Activated CD4-positive, alpha-beta T cell treated with anti-CD3 and anti-CD28 coated beads, Interleukin-2, amount 10 ng/mL, durations not matched to agents 7 days and 5 days (primary cell): ENCODE measurements around the gene TRIM10. TPM values are rescaled to one million over a fixed set of nuclear protein-coding genes. Genes with fewer than 3 reads are reported as not detected.
A peak's percentile ranks its signal among the peaks of the same experiment; 100 is the strongest.

ENCODE experiments used
- CTCF ChIA-PET: fragments of 350-600 bp; sonication (Branson Sonifier 250); formaldehyde crosslinking; loops from one replicate; lab custom pipeline; 2021; ENCODE audit warnings: antibody characterized with exemption; lab: Charles Lee
- POLR2A ChIA-PET: fragments of 350-600 bp; sonication (Branson Sonifier 250); formaldehyde crosslinking; loops from one replicate; lab custom pipeline; 2021; ENCODE audit warnings: antibody characterized with exemption; lab: Charles Lee
- DNase-seq: peaks from one replicate; pipeline ENCODE4 v3.0.0-alpha.2; 2020
- H3K27ac Mint-ChIP-seq: one replicate; pipeline ENCODE4 v1.8.0; 2021; ENCODE audit warnings: mild to moderate bottlenecking, moderate library complexity, mixed read lengths
- H3K27me3 Mint-ChIP-seq: one replicate; pipeline ENCODE4 v1.8.0; 2021; ENCODE audit warnings: mixed read lengths
- H3K36me3 Mint-ChIP-seq: one replicate; pipeline ENCODE4 v1.8.0; 2021; ENCODE audit warnings: low read depth, mixed read lengths
- H3K4me1 Mint-ChIP-seq: one replicate; pipeline ENCODE4 v1.8.0; 2021; ENCODE audit warnings: mixed read lengths
- H3K4me3 Mint-ChIP-seq: one replicate; pipeline ENCODE4 v1.8.0; 2021; ENCODE audit warnings: mild to moderate bottlenecking, moderate library complexity, mixed read lengths
- H3K9me3 Mint-ChIP-seq: one replicate; pipeline ENCODE4 v1.8.0; 2021; ENCODE audit warnings: mixed read lengths
- total RNA-seq, 2 experiments: library from RNA; stranded (reverse); gene quantifications; one replicate each; pipeline ENCODE4 v1.2.3, GENCODE V29; 2021

TRIM10 gene
- total RNA-seq, 2 experiments from 2014 or later: not detected

DNA sequence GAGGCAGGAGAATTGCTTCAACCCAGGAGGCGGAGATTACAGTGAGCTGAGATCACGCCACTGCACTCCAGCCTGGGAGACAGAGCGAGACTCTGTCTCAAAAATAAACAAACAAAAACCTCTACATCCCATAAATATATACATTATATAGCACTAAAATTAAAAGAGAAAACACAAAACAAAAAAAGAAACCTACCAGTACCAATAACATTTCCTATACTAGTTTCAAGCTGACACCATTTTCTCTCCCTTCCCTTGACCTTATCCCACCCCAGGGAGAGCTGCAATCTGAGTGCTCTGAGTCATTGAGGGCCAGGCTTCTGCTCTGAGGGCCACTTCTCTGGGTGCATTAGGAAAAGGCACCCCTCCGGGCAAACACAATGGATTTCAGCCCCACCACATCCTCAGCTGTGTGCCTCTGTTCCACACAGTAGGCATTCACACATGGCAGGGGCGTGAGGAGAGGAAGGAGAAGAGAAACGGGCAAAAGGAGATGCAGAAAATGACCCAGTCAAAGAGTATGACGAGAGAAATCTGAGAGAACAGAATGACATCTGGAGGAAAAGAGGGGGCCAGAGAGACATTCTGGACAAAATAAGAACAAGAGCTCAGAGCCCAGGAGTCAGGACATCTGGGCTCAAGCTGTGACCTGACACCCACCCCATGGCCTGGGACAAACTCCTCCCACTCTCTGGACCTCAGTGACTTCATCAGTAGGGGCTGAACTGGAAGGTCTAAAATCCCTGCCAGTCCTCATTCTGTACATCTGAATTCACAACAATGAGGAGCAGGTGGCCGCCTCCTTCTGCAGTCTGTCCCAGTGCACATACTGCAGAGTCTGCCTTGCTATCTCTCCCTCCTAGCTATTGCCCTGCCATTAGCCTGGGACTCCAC lies 34.0 kb upstream of the TRIM10 start:
- Mint-ChIP-seq H3K36me3 (peaks cover 50% of the 10 kb centered on the region), H3K4me1 (no peaks in the 10 kb centered on the region), H3K9me3 (no peaks in the 10 kb centered on the region), H3K27me3 (no peaks in the 10 kb centered on the region), H3K4me3 (no peak overlapping the region), H3K27ac (peak overlapping the region; percentile 38)
- CTCF ChIA-PET: interaction anchor here (1.5 kb wide), 1 partner anchor 12 kb away, joined by 4 read pairs; no protein-coding TSS in a partner anchor
- no peak for DNase-seq
- POLR2A ChIA-PET: no interaction called here

DNA sequence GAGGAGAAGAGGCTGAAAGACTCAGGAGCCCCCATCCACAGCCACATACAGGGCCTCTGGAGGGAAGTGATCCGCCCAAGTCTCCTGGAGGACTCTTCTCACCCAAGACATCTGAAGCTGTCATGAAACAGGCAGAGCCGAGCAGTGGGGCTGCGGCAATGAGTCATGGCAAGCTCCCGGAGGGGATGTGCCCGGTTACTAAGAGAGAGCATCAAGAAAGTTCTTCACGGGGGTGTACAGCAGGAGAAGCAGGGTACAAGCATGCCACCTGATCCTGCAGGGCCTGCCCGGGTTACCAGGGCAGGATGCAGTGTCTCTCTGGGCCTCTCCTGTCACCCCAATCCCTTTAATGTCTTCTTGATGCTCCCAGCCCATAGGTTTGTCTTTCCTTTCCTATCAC lies 31.1 kb upstream of the TRIM10 start:
- ChIA-PET POLR2A (no interaction called here), CTCF (no interaction called here)
- no peaks in the 10 kb centered on the region for H3K9me3 Mint-ChIP-seq
- DNase-seq: peak; percentile 3
- peaks cover 52% of the 10 kb centered on the region for H3K36me3 Mint-ChIP-seq
- H3K27ac Mint-ChIP-seq: no peak overlapping the region
- H3K4me3 Mint-ChIP-seq: no peak overlapping the region
- H3K27me3 Mint-ChIP-seq: no peaks in the 10 kb centered on the region
- H3K4me1 Mint-ChIP-seq: no peaks in the 10 kb centered on the region

DNA sequence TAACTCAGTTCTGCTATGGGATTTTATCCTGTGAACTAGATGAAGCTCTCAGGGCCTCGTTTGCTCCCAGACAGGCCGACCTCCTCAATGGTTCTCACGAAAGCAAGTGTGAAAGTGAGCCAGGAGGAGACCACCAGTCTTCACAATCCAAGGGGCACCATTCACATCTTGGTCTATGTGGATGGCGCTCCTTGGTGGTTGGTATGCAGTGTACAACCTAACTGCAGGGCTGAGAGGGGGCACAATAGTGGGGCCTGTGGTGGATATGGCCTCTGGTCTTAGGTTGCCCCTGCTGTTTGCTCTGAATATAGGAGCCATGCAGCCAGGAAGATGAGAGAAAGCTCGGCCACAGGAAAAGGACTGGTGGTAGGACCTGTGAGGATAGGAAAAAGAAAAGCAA lies 27.5 kb upstream of the TRIM10 start:
- CTCF ChIA-PET: no interaction called here
- Mint-ChIP-seq H3K9me3 (no peaks in the 10 kb centered on the region), H3K27ac (no peak overlapping the region), H3K36me3 (peaks cover 63% of the 10 kb centered on the region), H3K4me3 (no peak overlapping the region), H3K4me1 (no peaks in the 10 kb centered on the region), H3K27me3 (no peaks in the 10 kb centered on the region)
- POLR2A ChIA-PET: no interaction called here
- DNase-seq: no peak

DNA sequence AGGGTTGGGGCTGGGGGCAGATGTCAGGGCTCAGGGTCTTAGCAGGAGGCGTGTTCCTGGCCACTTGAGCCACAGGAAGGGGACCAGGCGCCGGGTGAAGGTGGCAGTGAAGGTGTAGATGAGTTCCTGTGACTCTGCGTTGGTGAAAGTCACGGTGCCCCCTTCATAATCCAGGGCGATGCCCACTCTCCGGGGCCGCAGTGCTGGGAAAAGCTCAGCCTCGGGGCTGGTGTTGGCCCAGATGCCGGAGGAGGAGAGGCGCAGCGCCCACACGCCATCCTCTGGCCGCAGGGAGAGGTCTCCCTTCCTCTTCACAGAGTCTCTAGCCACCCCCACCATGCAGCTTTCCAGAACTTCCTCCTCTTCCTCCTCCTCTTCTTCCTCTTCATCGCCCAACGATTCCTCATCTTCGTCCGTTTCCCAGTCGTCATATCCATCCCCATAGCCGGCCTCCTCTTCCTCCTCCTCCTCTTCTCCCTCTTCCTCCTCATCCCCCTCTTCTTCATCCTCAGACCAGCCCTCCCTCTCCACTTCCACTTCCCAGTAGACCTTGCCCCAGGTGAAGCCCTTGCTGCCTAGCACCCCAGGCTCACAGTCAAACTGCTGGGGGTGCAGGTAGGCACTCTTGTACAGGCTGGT lies 25.0 kb upstream of the TRIM10 start:
- ChIA-PET CTCF (no interaction called here), POLR2A (no interaction called here)
- Mint-ChIP-seq H3K9me3 (peaks cover 2% of the 10 kb centered on the region), H3K4me3 (no peak overlapping the region), H3K4me1 (no peaks in the 10 kb centered on the region), H3K36me3 (peaks cover 54% of the 10 kb centered on the region), H3K27ac (peak overlapping the region; percentile 51), H3K27me3 (peaks cover 1% of the 10 kb centered on the region)
- no peak for DNase-seq

DNA sequence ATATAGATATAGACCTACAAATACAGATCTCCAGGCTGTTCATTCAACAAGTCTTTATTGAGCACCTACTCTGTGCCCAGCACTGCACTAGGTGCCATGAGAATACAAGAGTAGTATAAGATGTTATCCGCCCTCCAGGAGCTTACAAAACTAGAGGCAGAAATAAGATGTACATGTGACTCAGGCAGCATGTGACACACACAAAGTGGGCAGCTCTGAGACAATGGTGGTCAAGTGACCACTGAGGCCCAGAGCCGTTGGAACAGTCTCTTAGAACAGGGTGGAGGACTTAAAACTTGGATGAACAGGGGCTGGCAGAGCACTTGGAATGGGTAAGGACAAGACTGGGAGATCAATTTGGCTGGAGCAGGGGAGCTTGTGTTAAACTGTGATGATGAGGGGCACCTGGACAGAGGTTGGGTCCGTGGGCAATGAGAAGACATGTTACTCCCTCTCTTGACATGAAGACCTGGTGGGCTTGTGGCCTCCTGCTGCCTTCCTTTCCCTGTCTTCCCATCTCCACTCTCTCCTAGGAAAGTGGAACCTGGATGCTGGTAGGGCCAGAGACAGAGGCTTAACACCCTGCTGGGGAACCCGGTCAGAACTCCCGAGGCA lies 23.5 kb upstream of the TRIM10 start:
- ChIA-PET POLR2A (no interaction called here), CTCF (no interaction called here)
- H3K27ac Mint-ChIP-seq: no peak overlapping the region
- H3K36me3 Mint-ChIP-seq: peaks cover 43% of the 10 kb centered on the region
- peaks cover 8% of the 10 kb centered on the region for H3K27me3 Mint-ChIP-seq
- DNase-seq: no peak
- H3K9me3 Mint-ChIP-seq: peaks cover 7% of the 10 kb centered on the region
- H3K4me3 Mint-ChIP-seq: no peak overlapping the region
- H3K4me1 Mint-ChIP-seq: no peaks in the 10 kb centered on the region

DNA sequence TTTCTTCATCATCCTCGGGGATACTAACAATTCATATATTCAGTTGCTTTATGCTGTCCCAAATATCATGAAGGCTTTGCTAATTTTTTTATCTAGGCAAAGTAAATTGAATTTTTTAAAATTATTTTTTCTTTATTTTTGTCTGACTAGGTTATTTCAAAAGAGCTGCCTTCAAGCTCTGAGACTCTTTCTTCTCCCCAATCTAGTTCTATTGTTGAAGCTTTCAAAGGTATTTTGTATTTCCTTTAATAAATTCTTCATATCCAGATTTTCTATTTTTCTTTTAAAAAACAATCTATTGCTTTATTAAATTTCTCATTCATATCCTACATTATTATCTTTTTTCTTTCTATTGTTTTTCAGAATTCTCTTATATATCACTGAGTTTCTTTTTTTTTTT lies 19.1 kb upstream of the TRIM10 start:
- peaks cover 12% of the 10 kb centered on the region for H3K9me3 Mint-ChIP-seq
- peaks cover 14% of the 10 kb centered on the region for H3K36me3 Mint-ChIP-seq
- no peak for DNase-seq
- ChIA-PET POLR2A (no interaction called here), CTCF (no interaction called here)
- no peak overlapping the region for H3K4me3 Mint-ChIP-seq
- H3K27ac Mint-ChIP-seq: no peak overlapping the region
- H3K27me3 Mint-ChIP-seq: peaks cover 46% of the 10 kb centered on the region
- H3K4me1 Mint-ChIP-seq: no peaks in the 10 kb centered on the region

DNA sequence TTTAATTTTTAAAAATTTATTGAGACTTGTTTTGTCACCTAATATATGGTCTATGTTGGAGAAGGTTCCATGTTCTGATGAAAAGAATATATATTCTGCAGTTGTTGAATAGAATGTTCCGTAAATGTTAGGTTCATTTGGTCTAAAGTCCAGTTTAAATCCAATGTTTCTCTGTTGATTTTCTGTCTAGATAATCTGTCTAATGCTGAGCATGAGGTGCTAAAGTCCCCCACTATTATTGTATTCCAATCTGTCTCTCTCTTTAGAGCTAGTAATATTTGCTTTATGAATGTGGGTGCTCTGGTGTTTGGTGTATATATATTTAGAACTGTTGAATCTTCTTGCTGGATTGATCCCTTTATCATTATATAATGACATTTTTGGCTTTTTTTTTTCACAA lies 17.8 kb upstream of the TRIM10 start:
- Mint-ChIP-seq H3K27me3 (peaks cover 56% of the 10 kb centered on the region), H3K4me1 (no peaks in the 10 kb centered on the region), H3K4me3 (no peak overlapping the region), H3K9me3 (peaks cover 12% of the 10 kb centered on the region), H3K36me3 (peaks cover 6% of the 10 kb centered on the region), H3K27ac (no peak overlapping the region)
- ChIA-PET POLR2A (no interaction called here), CTCF (interaction anchor here (0.7 kb wide), 2 partner anchors 267 to 441 kb away, joined by 3 to 4 read pairs; no protein-coding TSS in a partner anchor)
- no peak for DNase-seq

DNA sequence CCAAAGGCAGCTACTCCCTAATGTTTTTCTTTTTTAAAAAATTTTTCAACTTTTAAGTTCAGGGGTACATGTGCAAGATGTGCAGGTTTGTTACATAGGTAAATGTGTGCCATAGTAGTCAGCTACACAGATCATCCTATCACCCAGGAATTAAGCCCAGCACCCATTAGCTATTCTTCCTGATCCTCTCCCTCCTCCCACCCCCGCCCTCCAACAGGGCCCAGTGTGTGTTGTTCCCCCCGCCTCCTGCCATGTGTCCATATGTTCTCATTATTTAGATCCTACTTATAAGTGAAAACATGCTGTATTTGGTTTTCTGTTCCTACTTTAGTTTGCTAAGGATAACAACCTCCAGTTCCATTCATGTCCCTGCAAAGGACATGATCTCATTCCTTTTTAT lies 14.8 kb upstream of the TRIM10 start:
- no peak for DNase-seq
- POLR2A ChIA-PET: no interaction called here

DNA sequence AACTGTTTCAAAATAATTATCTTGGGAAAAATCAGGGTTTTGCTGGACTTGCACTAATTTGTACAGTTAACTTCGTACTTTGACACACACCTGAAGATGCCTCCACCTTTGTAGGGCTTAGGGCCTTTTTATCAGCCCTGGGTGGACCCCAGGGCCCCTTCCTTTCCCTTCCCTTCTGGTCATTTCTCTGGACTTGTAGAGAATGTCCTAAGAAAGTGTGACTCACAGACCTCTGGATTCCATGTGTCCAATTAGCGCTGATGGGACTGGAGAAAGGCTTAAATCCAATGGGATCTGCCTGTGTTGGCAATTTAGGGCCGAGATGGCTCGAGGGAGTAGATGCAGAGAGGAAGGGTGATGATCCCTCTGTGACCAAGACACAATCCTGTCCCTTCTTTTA lies 11.7 kb upstream of the TRIM10 start:
- no peaks in the 10 kb centered on the region for H3K9me3 Mint-ChIP-seq
- ChIA-PET POLR2A (no interaction called here), CTCF (interaction anchor here (0.7 kb wide), 1 partner anchor 43 kb away, joined by 4 read pairs; no protein-coding TSS in a partner anchor)
- no peaks in the 10 kb centered on the region for H3K36me3 Mint-ChIP-seq
- H3K4me3 Mint-ChIP-seq: no peak overlapping the region
- H3K27ac Mint-ChIP-seq: no peak overlapping the region
- H3K27me3 Mint-ChIP-seq: peaks cover 77% of the 10 kb centered on the region
- DNase-seq: no peak
- peaks cover 5% of the 10 kb centered on the region for H3K4me1 Mint-ChIP-seq

More for the DNA sequence above, 14.8 kb upstream of the TRIM10 start:
- CTCF ChIA-PET: no interaction called here
- H3K27me3 Mint-ChIP-seq: peaks cover 72% of the 10 kb centered on the region
- H3K4me3 Mint-ChIP-seq: no peak overlapping the region
- peaks cover 9% of the 10 kb centered on the region for H3K9me3 Mint-ChIP-seq
- peaks cover 3% of the 10 kb centered on the region for H3K36me3 Mint-ChIP-seq
- H3K4me1 Mint-ChIP-seq: peaks cover 2% of the 10 kb centered on the region
- H3K27ac Mint-ChIP-seq: no peak overlapping the region

DNA sequence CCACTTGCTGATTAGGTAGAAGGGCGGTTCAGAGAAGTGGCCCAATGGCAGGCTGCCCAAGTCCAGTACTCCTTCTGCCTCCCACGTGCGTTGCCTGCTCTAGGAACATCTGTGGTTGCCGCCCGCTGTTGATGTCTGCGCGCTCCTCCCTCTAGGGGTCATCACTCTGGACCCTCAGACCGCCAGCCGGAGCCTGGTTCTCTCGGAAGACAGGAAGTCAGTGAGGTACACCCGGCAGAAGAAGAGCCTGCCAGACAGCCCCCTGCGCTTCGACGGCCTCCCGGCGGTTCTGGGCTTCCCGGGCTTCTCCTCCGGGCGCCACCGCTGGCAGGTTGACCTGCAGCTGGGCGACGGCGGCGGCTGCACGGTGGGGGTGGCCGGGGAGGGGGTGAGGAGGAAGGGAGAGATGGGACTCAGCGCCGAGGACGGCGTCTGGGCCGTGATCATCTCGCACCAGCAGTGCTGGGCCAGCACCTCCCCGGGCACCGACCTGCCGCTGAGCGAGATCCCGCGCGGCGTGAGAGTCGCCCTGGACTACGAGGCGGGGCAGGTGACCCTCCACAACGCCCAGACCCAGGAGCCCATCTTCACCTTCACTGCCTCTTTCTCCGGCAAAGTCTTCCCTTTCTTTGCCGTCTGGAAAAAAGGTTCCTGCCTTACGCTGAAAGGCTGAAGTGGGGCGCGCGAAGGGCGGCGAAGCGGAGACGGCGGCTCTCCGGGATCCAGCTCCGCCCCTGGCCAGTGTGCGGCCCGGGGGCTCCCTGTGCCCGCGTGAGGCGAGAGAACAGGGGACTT lies 10.9 kb upstream of the TRIM10 start:
- DNase-seq: no peak
- peaks cover 10% of the 10 kb centered on the region for H3K4me1 Mint-ChIP-seq
- H3K36me3 Mint-ChIP-seq: no peaks in the 10 kb centered on the region
- H3K4me3 Mint-ChIP-seq: no peak overlapping the region
- ChIA-PET POLR2A (no interaction called here), CTCF (interaction anchor here (0.7 kb wide), 1 partner anchor 44 kb away, joined by 4 read pairs; no protein-coding TSS in a partner anchor)
- no peaks in the 10 kb centered on the region for H3K9me3 Mint-ChIP-seq
- H3K27ac Mint-ChIP-seq: no peak overlapping the region
- peaks cover 70% of the 10 kb centered on the region for H3K27me3 Mint-ChIP-seq

DNA sequence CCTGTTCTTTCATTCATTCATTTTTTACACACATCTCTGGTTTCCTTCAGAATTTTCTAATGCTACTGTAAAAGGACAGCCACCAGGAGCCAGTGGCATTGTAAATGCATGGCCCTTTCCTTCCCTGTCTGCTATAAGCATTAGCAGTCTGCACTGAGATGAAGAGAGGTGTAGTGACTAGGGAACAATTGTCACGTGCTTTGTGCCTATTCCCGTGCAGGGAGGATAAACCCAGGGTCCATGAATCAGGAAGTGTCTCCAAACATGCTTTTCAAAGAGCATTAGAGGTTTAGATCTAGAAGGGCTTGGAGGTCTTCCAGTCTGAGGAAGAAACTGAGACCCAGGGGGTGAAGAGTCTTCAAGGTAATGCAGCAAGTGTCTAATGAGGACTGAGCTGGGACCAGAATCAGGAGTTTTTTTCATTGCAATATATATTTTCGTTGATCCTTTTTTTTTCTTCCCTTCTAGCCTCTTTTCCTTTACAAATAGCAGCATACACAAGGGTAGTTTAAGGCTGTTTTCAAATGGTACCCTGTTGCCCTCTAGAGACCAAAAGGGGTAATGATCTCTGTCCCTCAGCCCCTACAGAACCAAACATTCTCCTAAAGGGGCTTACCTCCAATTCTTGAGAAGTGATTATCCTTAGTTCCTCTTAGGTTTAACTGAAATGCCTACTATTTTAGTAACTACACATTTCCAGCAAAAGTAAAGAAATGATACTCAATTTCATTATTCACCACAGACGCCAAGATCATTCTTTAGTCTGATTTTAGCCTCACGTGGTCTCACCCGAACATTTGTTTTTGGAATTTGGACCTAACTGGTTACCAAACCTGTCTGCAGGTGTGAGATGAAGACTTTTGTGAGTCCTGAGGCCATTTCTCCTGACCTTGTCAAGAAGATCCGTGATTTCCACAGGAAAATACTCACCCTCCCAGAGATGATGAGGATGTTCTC lies 8.9 kb upstream of the TRIM10 start:
- CTCF ChIA-PET: interaction anchor here (0.6 to 1.2 kb wide), 2 partner anchors 67 to 117 kb away, joined by 3 to 5 read pairs; no protein-coding TSS in a partner anchor
- peaks cover 54% of the 10 kb centered on the region for H3K27me3 Mint-ChIP-seq
- H3K4me1 Mint-ChIP-seq: peaks cover 14% of the 10 kb centered on the region
- DNase-seq: peak; percentile 29
- POLR2A ChIA-PET: no interaction called here
- no peaks in the 10 kb centered on the region for H3K9me3 Mint-ChIP-seq
- no peaks in the 10 kb centered on the region for H3K36me3 Mint-ChIP-seq
- no peak overlapping the region for H3K4me3 Mint-ChIP-seq
- H3K27ac Mint-ChIP-seq: peak overlapping the region; percentile 10
